NOMO-1 treated with dmso at 0.1 percent for 144 hours (cell line): ENCODE data around the gene CHIC1.

Source experiments
- DNase-seq: peaks from one replicate; lab custom pipeline; 2025; ENCODE audit not compliant: unreplicated experiment; lab: John Stamatoyannopoulos, UW

The CHIC1 gene

DNA sequence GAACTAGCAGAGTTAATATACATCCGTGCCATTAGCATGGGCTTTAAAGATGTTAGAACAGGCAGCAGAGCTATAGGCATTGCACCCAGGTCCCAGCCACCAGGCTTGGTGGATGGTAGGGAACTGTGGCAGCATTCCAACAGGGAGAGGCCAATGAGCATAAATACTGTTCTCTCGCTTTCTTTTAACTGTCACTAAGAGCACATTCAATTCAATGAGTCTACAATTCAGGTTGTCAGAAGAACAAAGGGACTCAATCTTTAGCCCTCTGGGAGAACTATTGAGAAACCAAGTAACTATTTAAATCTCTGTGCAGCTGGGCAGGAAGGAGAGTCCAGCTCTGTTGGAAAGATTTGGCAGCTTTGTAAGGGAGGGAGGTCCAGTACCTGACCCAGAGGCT lies 165.6 kb downstream of the CHIC1 start:
- no peak for DNase-seq
